Colonic mucosa (tissue), 4 donors: ENCODE results near the gene ARID4B. TPM values are rescaled to one million over a fixed set of nuclear protein-coding genes. Genes with fewer than 3 reads are reported as not detected.

ENCODE experiments used
- DNase-seq: peaks from one replicate; pipeline ENCODE4 v3.0.0-alpha.2; 2020
- H3K27ac ChIP-seq: fragments of 200-600 bp; one replicate; pipeline ENCODE4 v1.8.0; 2021
- H3K27me3 ChIP-seq: fragments of 200-600 bp; one replicate; pipeline ENCODE4 v1.8.0; 2021
- H3K36me3 ChIP-seq: fragments of 200-600 bp; one replicate; pipeline ENCODE4 v1.8.0; 2021
- H3K4me1 ChIP-seq: fragments of 200-600 bp; one replicate; pipeline ENCODE4 v1.8.0; 2021; ENCODE audit warnings: mild to moderate bottlenecking
- H3K4me3 ChIP-seq: fragments of 200-600 bp; one replicate; pipeline ENCODE4 v1.8.0; 2021
- H3K9ac ChIP-seq, 2 donors: one replicate each; pipeline ENCODE4 v1.7.0; 2013; ENCODE audit warnings: control low read depth in 2 of 2, low read depth in 2 of 2, low read length in 2 of 2
- H3K9me3 ChIP-seq: fragments of 200-600 bp; one replicate; pipeline ENCODE4 v1.8.0; 2021
- intact Hi-C: fragments of 100-400 bp; cut with DNase I; formaldehyde crosslinking; loops from one replicate; pipeline ENCODE4 v1.14.1; 2022
- total RNA-seq, 2 donors: library from RNA; stranded (reverse); fragmentation: NEBNext Ultra II Directional in 1 of 2; extraction: Animal tissue kit (Norgen Biotek cat#: 25700) in 1 of 2; gene quantifications; one replicate each; pipeline ENCODE4 v1.2.1, GENCODE V29; 2021
- TF ChIP-seq, protein P1 (sequence below): fragments of 200-600 bp; IDR thresholded peaks from one replicate; pipeline ENCODE4 v1.8.0; 2022; ENCODE audit warnings: antibody characterized with exemption, mild to moderate bottlenecking
- donor health status: healthy.
- donor health status: DM: no; HTN: no; CAD: no.
- donor health status: DM: no; HTN: no; CAD: no.

Gene ARID4B
- total RNA-seq, 2 donors from 2014 or later = 27.0 to 31.0 TPM

DNA sequence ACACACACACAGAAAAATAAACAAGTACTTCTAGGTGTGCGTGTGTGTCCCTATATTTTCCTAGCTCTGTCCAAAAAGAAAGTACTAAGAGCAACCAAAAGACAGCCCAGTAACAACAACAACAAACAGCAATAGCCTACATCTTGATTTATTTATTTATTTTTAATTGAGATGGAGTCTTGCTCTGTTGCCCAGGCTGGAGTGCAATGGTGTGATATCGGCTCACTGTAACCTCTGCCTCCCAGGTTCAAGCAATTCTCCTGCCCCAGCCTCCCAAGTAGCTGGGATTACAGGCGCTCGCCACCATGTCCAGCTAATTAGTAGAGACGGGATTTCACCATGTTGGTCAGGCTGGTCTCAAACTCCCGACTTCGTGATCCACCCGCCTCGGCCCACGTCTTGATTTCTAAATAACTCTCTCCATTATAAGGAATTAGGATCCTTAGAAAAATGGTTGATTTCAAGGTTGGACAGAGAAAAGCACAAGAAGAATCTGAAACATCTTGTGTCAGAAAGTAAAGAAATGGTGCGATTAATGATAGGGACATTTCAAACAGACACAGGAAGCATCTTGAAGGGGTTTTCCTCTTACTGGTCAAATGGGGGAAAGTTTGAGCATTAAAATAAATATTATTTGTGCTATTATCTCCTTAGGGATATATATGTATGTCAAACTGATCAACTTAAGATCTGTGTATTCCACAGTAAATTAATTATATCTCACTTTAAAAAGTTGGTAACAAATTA lies 59.4 kb downstream of the ARID4B start:
- intact Hi-C loops = no loop called here
- no peak overlapping the region for H3K4me3 ChIP-seq
- no peak overlapping the region for H3K9ac ChIP-seq
- no peaks in the 10 kb centered on the region for H3K36me3 ChIP-seq
- H3K27me3 ChIP-seq = no peaks in the 10 kb centered on the region
- H3K27ac ChIP-seq = no peak overlapping the region
- no peaks in the 10 kb centered on the region for H3K9me3 ChIP-seq
- H3K4me1 ChIP-seq = no peaks in the 10 kb centered on the region
- TF ChIP-seq, protein P1, sequence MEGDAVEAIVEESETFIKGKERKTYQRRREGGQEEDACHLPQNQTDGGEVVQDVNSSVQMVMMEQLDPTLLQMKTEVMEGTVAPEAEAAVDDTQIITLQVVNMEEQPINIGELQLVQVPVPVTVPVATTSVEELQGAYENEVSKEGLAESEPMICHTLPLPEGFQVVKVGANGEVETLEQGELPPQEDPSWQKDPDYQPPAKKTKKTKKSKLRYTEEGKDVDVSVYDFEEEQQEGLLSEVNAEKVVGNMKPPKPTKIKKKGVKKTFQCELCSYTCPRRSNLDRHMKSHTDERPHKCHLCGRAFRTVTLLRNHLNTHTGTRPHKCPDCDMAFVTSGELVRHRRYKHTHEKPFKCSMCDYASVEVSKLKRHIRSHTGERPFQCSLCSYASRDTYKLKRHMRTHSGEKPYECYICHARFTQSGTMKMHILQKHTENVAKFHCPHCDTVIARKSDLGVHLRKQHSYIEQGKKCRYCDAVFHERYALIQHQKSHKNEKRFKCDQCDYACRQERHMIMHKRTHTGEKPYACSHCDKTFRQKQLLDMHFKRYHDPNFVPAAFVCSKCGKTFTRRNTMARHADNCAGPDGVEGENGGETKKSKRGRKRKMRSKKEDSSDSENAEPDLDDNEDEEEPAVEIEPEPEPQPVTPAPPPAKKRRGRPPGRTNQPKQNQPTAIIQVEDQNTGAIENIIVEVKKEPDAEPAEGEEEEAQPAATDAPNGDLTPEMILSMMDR = no peak
- DNase-seq = no peak

DNA sequence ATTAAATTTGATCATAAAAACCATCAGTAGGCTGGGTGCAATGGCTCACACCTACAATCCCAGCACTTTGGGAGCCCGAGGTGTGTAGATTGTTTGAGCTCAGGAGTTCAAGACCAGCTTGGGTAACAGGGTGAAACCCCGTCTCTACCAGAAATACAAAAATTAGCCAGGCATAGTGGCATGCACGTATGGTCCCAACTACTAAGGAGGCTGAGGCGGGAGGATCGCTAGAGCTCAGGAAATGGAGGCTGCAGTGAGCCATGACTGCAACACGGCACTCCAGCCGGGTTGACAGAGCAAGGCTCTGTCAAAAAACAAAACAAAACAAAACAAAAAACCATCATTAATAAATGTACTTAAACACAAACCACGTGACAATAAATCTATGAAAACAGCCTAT lies 61.0 kb downstream of the ARID4B start:
- intact Hi-C loops = no loop called here
- Histone ChIP-seq H3K27ac (no peak overlapping the region), H3K4me1 (no peaks in the 10 kb centered on the region), H3K9me3 (no peaks in the 10 kb centered on the region), H3K27me3 (no peaks in the 10 kb centered on the region), H3K36me3 (no peaks in the 10 kb centered on the region), H3K9ac (no peak overlapping the region), H3K4me3 (no peak overlapping the region)
- TF ChIP-seq, protein P1 = no peak
- no peak for DNase-seq

DNA sequence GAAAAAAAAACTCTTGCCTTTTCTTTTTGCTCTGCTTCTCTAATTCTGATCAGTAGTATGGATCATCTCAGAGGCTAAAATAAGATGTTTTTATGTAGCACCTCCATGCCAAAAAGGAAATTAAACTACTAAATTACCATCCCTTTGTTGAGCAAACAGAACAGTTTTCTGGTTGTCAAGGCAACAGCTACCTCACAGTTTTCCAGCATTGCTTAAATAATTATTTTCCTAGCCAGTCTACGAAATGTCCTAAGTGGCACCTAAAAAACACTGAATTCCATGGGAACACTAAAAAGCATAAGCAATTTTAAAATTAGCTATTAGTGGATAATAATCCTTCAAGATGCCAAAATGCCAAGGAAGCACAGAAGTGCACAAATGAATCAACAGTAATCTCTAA lies 61.7 kb downstream of the ARID4B start:
- intact Hi-C loops = no loop called here
- TF ChIP-seq, protein P1 = no peak
- H3K36me3 ChIP-seq = no peaks in the 10 kb centered on the region
- no peaks in the 10 kb centered on the region for H3K9me3 ChIP-seq
- no peak overlapping the region for H3K27ac ChIP-seq
- DNase-seq = no peak
- no peaks in the 10 kb centered on the region for H3K27me3 ChIP-seq
- H3K4me1 ChIP-seq = no peaks in the 10 kb centered on the region
- H3K4me3 ChIP-seq = no peak overlapping the region
- no peak overlapping the region for H3K9ac ChIP-seq

DNA sequence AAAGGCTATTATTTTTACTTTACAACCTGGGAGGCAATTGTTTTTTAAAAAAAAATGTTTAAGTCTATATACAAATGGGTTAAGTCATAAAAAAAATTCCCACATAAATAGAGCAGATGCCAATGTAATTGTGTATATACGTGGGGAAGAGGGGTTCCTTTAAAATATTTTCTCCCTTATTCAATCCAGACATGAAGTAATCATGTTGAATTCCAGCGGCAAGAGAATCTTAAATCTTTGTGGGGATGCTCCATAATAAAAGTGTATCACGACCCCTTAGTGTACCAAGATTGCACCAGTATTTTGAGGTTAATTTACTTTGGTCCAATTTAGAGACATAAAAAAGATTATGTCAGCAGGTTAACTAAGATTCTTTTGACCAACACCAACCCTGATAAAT lies 62.1 kb downstream of the ARID4B start:
- no peak for DNase-seq
- no peak overlapping the region for H3K27ac ChIP-seq
- H3K9ac ChIP-seq = no peak overlapping the region
- no peaks in the 10 kb centered on the region for H3K4me1 ChIP-seq
- TF ChIP-seq, protein P1 = no peak
- no peaks in the 10 kb centered on the region for H3K36me3 ChIP-seq
- no peak overlapping the region for H3K4me3 ChIP-seq
- no peaks in the 10 kb centered on the region for H3K9me3 ChIP-seq
- intact Hi-C loops = no loop called here
- no peaks in the 10 kb centered on the region for H3K27me3 ChIP-seq

DNA sequence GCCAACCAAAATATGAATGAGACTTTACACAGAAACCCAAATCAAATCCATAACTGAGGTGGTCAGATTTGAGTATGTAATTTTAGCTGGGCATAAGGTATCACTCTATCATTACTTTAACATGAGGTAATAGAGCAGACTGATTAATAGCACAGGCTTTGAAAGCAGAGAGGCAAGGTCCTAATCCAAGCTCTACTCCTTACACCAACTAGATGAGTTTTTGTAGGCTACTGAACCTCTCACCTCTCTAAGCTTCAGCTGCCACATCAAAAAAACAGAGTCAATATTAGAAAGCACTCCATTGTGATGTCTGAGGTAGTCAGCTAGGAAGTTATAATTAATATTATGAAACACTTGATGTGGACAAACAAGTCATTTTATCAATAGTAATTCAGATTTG lies 63.7 kb downstream of the ARID4B start:
- no peaks in the 10 kb centered on the region for H3K36me3 ChIP-seq
- no peaks in the 10 kb centered on the region for H3K9me3 ChIP-seq
- H3K4me3 ChIP-seq = no peak overlapping the region
- no peak overlapping the region for H3K27ac ChIP-seq
- TF ChIP-seq, protein P1 = no peak
- H3K27me3 ChIP-seq = no peaks in the 10 kb centered on the region
- intact Hi-C loops = no loop called here
- no peak overlapping the region for H3K9ac ChIP-seq
- no peaks in the 10 kb centered on the region for H3K4me1 ChIP-seq
- no peak for DNase-seq
